Stimulated activated CD4-positive, alpha-beta T cell treated with anti-CD3 and anti-CD28 coated beads, Interleukin-12 subunit alpha, Interleukin-12 subunit beta, amount 100 ng/mL, for 4 hours (primary cell): ENCODE measurements around the gene CBX7.

Experiments
- DNase-seq: peaks from one replicate; pipeline ENCODE4 v3.0.0-alpha.2; 2020

The CBX7 gene

GRCh38 chr22:39122772-39123470, 29.6 kb downstream of the CBX7 start:
- no peak for DNase-seq

- no peak for DNase-seq
Observed at GRCh38 chr22:39120983-39121382, 31.5 kb downstream of the CBX7 start.

GRCh38 chr22:39117585-39118191, 34.8 kb downstream of the CBX7 start:
- DNase-seq: peak; percentile 58

- no peak for DNase-seq
Observed at GRCh38 chr22:39115977-39116621, 36.4 kb downstream of the CBX7 start.

GRCh38 chr22:39115570-39115969, 36.9 kb downstream of the CBX7 start:
- no peak for DNase-seq

GRCh38 chr22:39114112-39114511, 38.4 kb downstream of the CBX7 start:
- DNase-seq: no peak

- DNase-seq: no peak
Observed at GRCh38 chr22:39110631-39111561, 41.6 kb downstream of the CBX7 start.

- no peak for DNase-seq
Observed at GRCh38 chr22:39109361-39109760, 43.1 kb downstream of the CBX7 start.

GRCh38 chr22:39108487-39108886, 44.0 kb downstream of the CBX7 start:
- DNase-seq: no peak

- DNase-seq: no peak
Observed at GRCh38 chr22:39106326-39106725, 46.2 kb downstream of the CBX7 start.

- no peak for DNase-seq
Observed at GRCh38 chr22:39103431-39103830, 49.0 kb downstream of the CBX7 start.

- DNase-seq: no peak
Observed at GRCh38 chr22:39101226-39101625, 51.3 kb downstream of the CBX7 start.

GRCh38 chr22:39098576-39098975, 53.9 kb downstream of the CBX7 start:
- no peak for DNase-seq

GRCh38 chr22:39098026-39098425, 54.5 kb downstream of the CBX7 start:
- no peak for DNase-seq

- DNase-seq: no peak
Observed at GRCh38 chr22:39097098-39098020, 55.1 kb downstream of the CBX7 start, which contains the start of gene APOBEC3H. Gene APOBEC3H, plus strand, starts transcription at chr22:39097244. Its CDS starts 3,035 bp downstream, at chr22:39100279.

GRCh38 chr22:39095971-39096370, 56.5 kb downstream of the CBX7 start:
- DNase-seq: no peak

- DNase-seq: no peak
Observed at GRCh38 chr22:39094717-39095389, 57.6 kb downstream of the CBX7 start.

GRCh38 chr22:39092111-39092862, 60.2 kb downstream of the CBX7 start:
- no peak for DNase-seq

GRCh38 chr22:39091126-39092081, 61.1 kb downstream of the CBX7 start:
- DNase-seq: no peak
